HG02840 (cell line): Measurements from ENCODE around the gene ANXA2.

Experiments
- ATAC-seq: cut with Tn5 transposase; IDR thresholded peaks from one replicate; pipeline ENCODE4 v1.9.1; 2021; ENCODE audit warnings: mild to moderate bottlenecking, moderate library complexity, moderate number of reproducible peaks; ENCODE audit not compliant: unreplicated experiment, low FRiP score

The ANXA2 gene

DNA sequence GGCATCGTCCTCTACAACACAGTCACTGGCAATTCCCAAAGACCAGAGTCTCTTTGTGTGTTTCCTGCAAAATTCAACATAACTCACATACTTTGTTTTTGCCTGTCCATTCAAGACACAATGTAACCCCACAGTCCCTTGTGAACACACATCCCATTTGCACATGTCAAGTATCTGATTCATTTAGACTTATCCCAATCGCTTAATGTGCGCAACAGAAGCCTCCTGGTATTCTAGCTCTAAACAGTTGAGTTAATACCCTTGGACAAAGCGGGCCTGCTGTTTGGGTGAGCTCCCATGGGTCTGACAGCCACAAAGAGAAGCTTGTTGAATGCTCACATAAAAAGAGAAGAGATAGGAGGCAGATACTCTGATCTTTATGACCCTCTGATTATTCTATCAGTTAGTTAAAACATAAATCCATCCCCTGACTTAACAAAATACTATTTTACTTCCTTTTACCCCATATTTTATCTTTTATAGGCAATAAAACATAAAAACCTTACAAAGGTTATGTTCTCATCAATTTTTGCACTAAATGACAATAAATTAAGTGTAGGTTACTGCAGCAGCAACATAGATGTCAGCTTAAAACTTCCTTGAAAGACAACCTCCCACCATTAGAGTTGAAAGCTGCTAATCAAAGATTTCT is 79.4 kb downstream of the ANXA2 start:
- no peak for ATAC-seq

DNA sequence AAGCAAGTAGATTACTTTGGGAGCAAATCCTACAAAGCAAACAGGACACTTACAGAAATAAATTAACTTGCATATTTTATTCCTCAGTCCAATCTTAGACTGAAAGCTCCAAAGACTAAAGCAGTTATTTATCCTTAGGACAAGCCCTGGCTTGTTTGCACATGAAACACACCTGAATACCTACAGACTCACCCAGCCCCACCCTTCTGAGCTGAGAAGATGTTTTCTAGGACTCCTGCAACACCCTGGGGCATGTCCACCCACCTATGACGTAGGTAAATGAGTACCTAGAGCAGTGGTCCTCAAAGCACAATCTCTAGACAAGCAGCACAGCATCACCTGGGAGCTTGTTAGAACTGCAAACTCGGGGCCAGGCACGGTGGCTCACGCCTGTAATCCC is 80.8 kb downstream of the ANXA2 start:
- ATAC-seq: no peak

- no peak for ATAC-seq
Measured at GRCh38 chr15:60315878-60316277, 81.9 kb downstream of the ANXA2 start.

DNA sequence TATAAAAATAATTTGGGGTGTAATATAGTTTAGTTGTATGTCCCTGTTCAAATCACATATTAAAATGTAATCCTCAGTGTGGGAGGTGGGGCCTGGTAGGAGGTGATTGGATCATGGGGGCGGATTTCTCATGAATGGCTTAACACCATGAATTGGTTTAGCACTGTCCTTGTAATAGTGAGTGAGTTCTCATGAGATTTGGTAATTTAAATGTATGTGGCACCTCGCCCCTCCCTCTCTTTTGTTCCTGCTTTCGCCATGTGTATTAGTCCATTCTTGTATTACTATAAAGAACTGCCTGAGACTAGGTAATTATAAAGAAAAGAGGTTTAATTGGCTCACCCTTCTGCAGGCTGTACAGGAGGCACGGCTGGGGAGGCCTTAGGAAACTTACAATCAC is 83.9 kb downstream of the ANXA2 start:
- no peak for ATAC-seq

DNA sequence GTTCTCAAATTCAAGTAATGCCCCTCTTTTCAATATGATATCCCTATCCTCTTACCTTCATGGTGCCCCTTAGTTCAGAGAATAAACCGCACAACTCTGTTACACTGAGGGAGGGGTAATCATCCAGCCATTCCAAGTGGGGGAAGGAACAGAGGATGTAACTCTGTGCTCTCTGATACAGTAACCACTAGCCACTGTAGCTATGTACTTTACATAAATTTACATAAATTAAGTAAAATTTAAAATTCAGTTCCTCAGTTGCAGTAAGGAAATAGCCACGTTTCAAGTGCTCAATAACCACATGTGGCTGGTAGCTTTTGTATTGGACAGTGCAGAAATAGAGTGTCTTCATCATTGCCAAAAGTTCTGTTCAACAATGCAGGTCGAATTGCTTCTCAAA is 90.8 kb downstream of the ANXA2 start:
- no peak for ATAC-seq

- no peak for ATAC-seq
Measured at GRCh38 chr15:60301024-60301423, 96.8 kb downstream of the ANXA2 start.

DNA sequence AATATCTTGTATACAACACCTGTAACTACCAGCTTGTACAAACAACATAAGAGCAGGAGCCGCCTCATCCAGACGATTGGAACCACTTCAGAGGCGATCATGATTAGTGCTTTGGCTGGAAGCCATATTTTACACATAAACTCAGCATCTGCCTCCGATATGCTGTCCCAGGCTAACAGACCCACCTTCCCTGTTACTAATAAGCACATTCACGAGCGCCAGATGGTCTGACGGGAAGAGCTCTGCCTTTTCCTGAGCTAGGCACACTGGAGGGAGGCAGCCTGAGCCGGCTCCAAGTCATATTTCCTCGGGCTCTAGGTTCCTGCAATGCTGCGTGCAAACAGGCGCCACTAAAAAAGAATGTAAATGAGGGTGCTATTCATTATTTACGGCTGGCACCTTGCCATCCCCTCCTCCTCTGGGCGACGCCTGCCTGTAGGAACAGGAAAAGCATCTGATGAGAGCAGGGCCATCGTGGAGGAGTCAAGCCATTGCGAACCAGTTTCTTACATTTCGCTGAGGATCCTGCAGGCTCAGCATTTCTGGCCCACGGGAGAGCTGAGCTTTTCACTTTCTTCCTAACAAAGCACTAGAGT is 98.2 kb downstream of the ANXA2 start:
- ATAC-seq: no peak
